Endometrial microvascular endothelial cells (primary cell): ENCODE data around the gene MGAT3. TPM values are rescaled to one million over a fixed set of nuclear protein-coding genes. Genes with fewer than 3 reads are reported as not detected.

Source experiments
- in situ Hi-C: cut with HindIII; loops from 2 replicates; pipeline ENCODE4 v1.10.0; 2017; ENCODE audit warnings: low sequenced_read_pairs, low pct_unique_long_range_greater_than_20kb; ENCODE audit errors: inconsistent ontology term
- total RNA-seq: library from RNA; depleted of rRNA; stranded (reverse); fragments of >200 nt; gene quantifications from one replicate; pipeline ENCODE4 v1.2.3, GENCODE V29; 2015; ENCODE audit errors: inconsistent ontology term

MGAT3 gene
- total RNA-seq, 1 donor from 2014 or later = not detected

GRCh38 chr22:39535357-39535725 lies 78.5 kb downstream of the MGAT3 start:
- in situ Hi-C loops = no loop called here

GRCh38 chr22:39535831-39536449 lies 79.1 kb downstream of the MGAT3 start:
- in situ Hi-C loops = no loop called here

- in situ Hi-C loops = no loop called here
Observed at GRCh38 chr22:39536711-39537110, 79.9 kb downstream of the MGAT3 start.

GRCh38 chr22:39537975-39538374 lies 81.2 kb downstream of the MGAT3 start:
- in situ Hi-C loops = no loop called here

Other genes with a start within 250 kb of the MGAT3 start
- gene PDGFB, start 212.0 kb upstream of the MGAT3 start, total RNA-seq = 64.7 TPM
- gene RPL3, start 137.4 kb upstream of the MGAT3 start, total RNA-seq = 1,837 TPM
- 0.19 TPM for gene SYNGR1, start 107.0 kb upstream of the MGAT3 start, total RNA-seq
- 14.5 TPM for gene TAB1, start 57.2 kb upstream of the MGAT3 start, total RNA-seq
- gene MIEF1, start 45.3 kb downstream of the MGAT3 start, total RNA-seq = 36.1 TPM
- gene ATF4, start 63.5 kb downstream of the MGAT3 start, total RNA-seq = 209 TPM
- 107 TPM for gene RPS19BP1, start 75.7 kb downstream of the MGAT3 start, total RNA-seq
- gene CACNA1I, start 113.7 kb downstream of the MGAT3 start, total RNA-seq = not detected